GM23248 (cell line): ENCODE results near the gene CABP2.

Source experiments
- EZH2 ChIP-seq: fragments of 200-600 bp; sonication (generic); IDR thresholded peaks from 2 replicates; pipeline ENCODE4 v1.6.1; 2018; ENCODE audit warnings: antibody characterized with exemption, mild to moderate bottlenecking; ENCODE audit not compliant: insufficient read depth, poor library complexity, severe bottlenecking
- EZH2phosphoT487 ChIP-seq: fragments of 200-600 bp; sonication (generic); IDR thresholded peaks from 2 replicates; pipeline ENCODE4 v1.6.1; 2018; ENCODE audit warnings: antibody characterized with exemption, moderate library complexity, mild to moderate bottlenecking, low read depth; ENCODE audit not compliant: insufficient read depth

DNA sequence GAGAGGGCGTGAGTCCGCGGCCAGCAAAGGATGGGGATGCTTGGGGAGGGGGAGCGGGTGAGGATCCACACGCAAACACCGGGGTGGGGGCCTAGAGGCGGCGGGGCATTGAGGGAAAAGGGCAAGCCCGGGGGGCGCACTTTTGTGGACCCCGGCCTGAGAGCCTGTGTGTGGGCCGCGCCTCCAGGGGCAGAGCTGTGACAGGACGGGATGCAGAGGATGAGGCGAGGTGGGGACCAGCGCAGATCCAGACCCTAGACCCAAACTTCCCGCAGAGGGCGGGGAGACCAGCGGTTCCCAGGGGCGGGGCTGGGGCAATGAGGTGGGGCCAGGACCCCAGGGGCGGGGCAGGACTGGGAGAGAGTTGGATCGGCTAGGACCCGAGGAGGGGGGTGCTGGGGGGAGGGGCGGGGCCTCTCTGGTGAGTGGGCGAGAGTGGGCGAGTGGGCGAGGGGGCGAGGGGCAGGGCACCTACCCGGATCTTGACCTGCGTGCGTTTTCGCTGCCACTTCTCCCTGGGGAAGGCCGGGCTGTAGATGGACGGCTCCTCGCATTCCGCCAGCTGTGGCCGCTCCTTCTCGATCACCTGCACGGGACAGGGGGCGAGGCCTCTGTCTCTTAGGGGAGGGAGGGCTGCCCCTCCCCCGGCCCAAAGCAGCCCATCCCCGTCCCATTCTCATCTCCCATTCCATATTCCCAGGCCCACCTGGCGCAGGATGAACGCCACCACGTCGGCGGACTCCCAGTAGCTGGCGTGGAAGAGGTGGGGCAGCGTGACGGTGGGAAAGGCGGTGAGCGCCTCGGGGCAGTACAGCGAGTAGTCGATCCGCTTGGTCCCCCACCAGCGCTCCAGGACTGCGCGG is 28.6 kb downstream of the CABP2 start:
- no peak for TF ChIP-seq EZH2
- TF ChIP-seq EZH2phosphoT487: no peak
